Inferior parietal cortex (tissue), 1 donor: ENCODE measurements around the gene KRTAP10-2.
"Not testable (repeated sequence)": the region's sequence is repeated elsewhere in the genome, so short reads cannot be mapped to it uniquely, and the experiment has no call there.

ENCODE experiments used
- DNase-seq: peaks from one replicate; pipeline ENCODE4 v3.0.0-alpha.2; 2016; ENCODE audit errors: extremely low spot score

KRTAP10-2 gene, protein sequence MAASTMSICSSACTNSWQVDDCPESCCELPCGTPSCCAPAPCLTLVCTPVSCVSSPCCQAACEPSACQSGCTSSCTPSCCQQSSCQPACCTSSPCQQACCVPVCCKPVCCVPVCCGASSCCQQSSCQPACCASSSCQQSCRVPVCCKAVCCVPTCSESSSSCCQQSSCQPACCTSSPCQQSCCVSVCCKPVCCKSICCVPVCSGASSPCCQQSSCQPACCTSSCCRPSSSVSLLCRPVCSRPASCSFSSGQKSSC

DNA sequence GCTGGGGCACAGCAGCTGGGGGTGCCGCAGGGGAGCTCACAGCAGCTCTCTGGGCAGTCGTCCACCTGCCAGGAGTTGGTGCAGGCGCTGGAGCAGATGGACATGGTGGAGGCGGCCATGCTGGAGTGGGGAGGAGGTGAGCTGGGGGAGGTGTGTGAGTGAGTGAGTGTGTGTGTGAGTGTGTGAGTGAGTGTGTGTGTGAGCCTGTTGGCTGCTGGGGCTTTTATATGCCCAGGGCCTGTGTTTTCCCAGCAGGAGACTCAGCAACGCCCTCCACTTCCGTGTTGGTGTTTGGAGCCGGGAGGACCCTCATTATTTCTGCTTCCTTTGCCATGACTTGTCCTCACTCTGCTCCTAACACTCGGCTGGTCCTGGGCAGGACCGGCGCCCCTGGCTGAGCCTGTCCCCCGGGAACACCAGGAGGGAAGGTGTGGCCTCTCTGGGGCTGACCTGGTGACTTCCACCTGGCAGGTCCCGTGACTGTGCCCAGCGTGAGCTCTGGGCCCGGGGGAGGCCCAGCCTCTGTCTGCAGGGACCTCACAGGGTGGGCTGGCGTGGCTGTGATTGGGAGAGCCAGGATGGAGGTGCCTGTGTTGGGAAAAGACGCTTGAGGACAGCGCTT, at the start of gene KRTAP10-2:
Gene KRTAP10-2, minus strand, starts transcription at position 166 of the 622 bp plus-strand sequence. Its CDS starts 47 bp downstream, at position 119.
- no peak for DNase-seq

DNA sequence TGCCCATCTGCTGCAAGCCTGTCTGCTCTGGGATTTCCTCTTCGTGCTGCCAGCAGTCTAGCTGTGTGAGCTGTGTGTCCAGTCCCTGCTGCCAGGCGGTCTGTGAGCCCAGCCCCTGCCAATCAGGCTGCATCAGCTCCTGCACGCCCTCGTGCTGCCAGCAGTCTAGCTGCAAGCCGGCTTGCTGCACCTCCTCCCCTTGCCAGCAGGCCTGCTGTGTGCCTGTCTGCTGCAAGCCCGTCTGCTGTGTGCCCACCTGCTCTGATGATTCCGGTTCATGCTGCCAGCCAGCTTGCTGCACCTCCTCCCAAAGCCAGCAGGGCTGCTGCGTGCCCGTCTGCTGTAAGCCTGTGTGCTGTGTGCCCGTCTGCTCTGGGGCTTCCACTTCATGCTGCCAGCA, 49.8 kb upstream of the KRTAP10-2 start:
- not testable (repeated sequence) for DNase-seq

DNA sequence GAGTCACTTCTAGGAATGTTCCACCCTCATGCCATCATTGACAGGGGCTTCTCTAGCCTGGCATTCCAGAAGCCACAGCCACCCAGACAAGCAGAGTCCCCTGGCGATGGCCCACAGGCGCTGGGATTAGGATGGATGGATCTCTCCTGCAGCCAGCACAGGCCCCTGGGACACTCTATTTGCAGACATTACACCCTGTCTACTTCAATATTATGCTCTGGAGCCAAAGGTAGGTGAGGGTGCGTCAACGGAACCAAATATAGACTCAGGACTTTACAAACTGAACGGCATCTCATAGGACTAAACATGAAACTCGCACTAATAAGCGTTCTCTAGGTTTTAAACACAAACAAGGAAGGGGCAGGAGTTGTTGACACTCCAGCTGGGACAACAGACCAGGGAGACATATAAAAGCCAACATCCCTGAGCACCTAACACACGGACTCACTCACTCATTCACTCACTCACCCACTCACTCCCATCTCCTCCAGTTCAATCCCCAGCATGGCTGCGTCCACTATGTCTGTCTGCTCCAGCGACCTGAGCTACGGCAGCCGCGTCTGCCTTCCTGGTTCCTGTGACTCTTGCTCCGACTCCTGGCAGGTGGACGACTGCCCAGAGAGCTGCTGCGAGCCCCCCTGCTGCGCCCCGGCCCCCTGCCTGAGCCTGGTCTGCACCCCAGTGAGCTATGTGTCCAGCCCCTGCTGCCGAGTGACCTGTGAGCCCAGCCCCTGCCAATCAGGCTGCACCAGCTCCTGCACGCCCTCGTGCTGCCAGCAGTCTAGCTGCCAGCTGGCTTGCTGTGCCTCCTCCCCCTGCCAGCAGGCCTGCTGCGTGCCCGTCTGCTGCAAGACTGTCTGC, 49.0 kb upstream of the KRTAP10-2 start, which contains the start of gene KRTAP10-7:
Gene KRTAP10-7, plus strand, starts transcription at position 480 of the 861 bp plus-strand sequence. Its CDS starts 25 bp downstream, at position 505.
- DNase-seq, result not testable (repeated sequence)

DNA sequence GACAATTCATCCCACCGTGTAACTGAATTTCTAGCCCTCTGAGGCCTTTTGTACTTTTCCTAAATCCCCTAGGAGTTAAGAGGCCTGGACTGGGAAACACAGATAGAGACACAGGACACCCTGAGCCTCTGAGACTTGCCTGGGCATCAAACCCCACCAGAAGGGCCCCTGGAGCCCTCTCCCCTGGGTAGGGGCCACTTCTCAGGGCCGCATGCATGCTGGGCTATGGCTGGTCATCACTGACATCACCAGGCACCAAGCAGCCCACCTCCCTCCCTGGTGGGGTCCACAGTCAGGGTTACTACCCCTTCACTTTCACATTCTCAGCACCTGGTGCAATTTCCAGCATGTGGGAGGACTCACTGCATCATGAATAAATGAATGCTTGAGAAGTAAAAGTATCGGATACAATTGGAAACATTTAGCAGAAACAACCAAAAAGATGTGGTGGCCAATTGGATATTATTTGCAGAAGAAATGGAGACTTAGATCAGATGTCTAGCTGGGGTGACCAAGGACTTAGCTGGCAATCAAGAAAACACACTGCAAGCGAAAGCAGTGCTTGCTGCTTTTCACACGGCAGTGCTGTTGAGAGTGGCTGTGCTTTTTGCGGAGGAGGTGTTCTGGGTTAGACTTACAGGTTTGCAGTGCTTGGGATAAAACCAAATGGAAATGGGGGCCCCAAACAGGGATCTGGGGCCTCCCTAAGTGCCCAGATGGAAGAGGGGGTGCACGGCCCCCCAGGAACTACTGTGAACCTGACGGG, 48.1 kb upstream of the KRTAP10-2 start:
- no peak for DNase-seq

DNA sequence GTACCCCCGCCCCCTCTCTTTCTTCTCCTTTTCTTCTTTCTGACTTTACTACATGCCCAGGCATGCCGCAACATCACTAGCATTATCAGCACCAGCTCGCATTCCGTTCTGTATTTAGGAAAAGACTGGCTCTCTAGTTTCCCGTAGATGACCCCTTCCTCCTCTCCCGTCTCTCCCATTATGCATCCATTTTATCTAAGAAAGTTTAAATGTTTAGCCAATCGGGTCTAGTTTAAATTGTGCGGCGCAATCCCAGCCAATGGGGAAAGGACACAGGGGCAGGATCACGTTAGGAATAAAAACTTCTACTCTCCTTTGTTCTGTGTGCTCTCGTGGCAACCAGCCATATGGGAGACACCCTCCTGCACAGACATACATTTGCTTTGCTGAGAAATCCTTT, 46.8 kb upstream of the KRTAP10-2 start:
- DNase-seq, result no peak

DNA sequence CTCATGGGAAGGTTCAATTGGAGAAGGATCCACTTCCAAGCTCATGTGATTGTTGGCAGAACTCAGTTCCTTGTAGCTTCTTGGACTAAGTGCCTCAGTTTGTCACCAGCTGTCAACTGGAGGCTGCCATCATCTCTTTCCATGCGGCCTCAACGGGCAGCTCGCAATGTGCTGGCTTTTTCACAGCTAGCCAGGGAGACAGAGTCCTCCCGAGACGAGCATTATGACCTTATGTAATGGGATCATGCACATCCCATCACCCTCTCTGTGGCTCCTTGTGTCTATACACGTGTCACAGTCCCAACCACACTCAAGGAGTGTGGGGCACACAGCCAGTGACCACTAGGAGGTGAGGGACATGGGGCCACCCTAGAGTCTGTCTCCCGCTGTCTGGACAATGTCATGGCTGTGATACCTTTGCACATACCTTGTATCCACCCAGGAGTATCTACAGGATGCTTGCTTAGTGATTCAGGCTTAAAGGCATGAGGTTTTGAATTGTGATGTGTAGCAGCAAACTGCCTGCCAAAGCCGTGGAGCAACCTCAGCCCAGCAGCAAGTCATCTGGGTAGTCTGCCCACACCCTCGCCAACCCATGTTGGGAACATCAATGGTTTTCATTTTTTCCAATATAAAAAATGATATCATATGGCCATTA, 44.9 kb upstream of the KRTAP10-2 start:
- DNase-seq, result no peak

DNA sequence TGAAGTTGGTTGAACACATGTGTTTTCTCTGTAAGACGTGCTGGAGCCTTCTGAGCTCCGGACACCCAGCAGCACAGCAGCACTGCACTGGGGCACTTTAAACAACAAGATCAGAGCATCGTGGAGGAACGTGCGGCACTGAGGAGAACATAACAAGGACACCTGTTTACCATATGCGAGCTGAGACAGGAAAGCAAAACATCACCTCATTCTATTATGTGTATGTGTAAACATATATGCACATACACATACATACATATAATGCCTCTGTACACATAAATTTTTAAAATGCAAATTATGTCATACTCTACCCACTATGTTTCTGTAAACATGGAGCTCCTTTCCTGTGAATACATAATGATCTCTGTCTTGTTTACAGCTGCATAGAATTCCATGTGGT, 44.2 kb upstream of the KRTAP10-2 start:
- no peak for DNase-seq

DNA sequence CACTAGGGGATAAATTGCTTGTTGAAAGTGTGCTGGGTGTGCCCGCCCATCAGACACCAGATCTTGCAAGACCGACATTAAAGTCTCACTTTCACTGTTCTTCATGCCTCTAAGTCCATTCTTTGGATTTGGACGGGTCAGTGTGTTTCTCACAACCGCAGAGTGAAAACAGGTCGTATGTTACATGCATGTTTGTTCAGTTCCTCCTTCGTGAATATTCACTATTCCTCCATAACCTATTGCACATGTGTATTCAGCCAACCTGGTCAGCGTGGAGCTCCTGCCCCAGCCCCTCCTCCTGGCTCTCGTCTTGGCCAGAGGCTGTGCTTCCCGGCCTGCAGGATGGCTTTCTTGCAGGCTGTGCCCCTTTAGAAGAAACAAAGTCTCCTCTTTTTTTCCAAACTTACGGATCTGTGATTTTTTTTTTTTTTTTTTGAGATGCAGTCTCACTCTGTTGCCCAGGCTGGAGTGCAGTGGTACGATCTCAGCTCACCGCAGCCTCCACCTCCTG, 43.2 kb upstream of the KRTAP10-2 start:
- no peak for DNase-seq

DNA sequence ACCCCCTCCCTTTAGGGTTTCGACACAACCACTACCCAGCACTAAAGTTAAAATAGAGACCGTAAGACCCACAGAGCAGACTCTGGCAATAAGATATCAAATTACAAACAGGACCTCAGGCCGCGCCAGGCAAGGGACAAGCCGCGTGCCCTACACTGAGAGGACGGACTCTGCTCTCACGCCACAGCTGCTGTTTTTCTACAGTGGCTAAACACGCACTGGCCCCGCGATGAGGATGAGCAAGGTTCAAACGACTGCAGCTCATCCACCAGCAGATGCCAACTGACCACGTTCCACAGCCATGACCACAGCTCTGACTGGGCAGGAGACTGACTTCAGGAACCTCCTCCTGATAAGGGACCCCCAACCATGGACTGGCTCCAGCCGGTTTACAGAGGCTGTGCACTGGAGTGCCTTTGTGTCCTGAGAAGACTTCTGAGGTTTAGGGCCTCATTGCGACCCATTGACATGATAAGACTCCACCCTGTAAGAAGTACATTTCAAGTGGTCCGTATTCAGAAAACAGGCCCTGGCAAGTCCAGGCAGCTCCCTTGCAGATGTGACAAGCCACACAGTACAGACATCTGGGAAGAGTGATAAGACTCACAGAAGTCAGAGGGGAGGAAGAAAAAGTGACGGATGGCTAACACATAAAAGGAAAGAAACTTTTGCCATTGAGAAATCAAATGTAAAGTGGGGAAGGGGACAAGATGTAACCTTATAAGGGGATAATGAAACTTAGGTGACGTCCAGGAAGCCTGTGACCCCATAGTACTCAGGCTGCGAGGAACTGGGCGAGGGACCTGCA, 42.5 kb upstream of the KRTAP10-2 start:
- peak; percentile 27 for DNase-seq

DNA sequence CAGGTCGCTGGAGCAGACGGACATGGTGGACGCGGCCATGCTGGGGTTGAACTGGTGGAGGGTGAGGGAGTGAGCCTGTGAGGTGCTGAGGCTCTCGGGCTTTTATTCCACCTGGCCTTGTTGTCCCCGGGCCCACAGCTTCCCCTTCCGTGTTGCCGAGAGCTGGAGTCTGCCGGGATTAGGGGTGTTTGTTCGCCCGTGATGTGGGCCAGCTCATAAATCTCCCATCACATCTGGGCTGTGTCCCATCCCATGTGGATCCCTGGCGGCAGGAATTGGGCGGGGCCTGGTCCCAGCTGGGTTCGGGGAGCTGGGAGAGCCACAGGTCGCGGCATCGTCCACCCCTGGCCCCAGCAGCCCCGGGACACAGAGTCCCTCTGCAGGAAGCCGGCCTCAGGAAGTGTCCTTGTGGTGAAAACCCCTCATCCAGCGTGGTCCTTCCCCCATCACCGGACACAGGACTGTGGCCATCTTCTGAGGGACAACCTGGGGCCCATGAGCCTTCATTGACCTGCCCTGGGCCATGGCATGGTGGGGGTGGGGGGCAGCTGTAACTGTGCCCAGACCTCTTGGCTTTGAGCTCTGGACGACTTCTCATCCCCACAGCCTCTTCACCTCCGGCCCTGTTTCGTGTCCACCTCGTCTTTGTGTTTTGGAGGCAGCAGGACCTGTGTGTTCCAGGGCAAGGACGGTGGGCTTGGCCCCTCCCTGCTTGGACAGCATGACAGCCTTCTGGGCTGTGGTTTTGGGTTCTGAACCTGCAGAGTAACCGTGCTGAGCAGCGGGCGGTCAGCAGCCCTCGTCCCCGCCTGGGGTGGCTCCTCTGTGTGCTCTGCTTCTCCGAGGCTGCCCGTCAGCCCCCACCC, 41.4 kb upstream of the KRTAP10-2 start, which contains the start of gene KRTAP10-6:
Gene KRTAP10-6, minus strand, starts transcription at position 60 of the 866 bp plus-strand sequence. Its CDS starts 21 bp downstream, at position 39.
- DNase-seq, result no peak

DNA sequence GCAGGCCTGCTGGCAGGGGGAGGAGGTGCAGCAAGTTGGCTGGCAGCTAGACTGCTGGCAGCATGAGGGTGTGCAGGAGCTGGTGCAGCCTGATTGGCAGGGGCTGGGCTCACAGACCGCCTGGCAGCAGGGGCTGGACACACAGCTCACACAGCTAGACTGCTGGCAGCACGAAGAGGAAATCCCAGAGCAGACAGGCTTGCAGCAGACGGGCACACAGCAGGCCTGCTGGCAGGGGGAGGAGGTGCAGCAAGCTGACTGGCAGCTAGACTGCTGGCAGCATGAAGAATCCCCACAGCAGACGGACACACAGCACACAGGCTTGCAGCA, 40.5 kb upstream of the KRTAP10-2 start:
- not testable (repeated sequence) for DNase-seq

DNA sequence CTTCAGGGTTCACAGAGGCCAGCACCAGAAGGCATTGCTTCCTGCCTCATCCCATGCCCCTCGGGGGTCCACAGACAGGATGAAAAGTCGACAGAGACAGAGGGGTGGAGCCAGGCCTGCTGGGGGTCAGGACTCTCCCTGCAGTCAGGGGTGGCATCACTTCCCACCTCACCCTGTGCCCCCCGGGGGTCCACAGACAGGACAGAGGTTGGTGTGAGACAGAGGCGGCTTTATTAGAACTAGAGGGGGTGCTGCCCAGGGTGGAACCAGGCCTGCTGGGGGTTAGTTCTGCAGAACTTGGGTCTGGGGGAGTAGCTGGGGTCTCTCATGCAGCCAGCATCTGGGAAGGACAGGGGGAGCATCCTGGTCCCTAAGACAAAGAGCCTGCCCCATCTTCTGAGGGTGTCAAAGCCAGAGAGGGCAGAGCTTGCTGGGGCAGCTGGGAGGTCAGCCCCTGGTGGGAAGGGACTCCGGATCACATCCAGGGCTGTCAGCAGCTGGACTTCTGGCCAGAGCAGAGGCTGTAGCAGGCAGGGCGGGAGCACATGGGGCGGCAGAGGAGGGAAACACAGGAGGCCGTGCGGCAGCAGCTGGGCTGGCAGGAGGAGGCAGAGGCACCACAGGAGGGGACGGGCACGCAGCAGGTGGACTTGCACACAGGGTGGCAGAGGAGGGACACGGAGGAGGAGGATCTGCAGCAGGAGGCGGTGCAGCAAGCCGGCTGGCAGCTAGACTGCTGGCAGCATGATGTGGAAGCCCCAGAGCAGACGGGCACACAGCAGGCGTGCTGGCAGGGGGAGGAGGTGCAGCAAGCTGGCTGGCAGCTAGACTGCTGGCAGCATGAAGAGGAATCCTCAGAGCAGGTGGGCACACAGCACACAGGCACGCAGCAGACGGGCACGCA, 39.8 kb upstream of the KRTAP10-2 start:
- DNase-seq, result not testable (repeated sequence)

DNA sequence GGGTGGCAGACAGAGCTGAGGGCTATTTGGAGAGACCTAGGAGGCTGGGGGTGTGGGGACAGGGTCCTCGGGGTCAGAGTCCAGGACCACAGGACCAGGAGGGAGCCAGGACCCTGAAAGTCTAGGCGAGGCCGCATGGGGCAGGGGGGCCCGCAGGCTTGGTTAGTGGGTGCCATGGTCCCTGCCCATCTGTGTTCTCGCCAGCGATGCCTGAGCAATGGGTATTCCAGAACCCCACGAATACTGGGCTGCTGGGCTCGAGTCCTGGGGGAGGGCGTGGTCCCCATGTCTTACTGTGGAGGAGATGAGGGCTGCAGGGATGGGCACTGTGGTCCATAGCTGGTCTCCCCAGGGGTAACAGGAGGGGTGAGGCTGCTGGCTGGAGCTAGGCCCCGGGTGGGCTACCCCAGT, 39.0 kb upstream of the KRTAP10-2 start:
- no peak for DNase-seq

DNA sequence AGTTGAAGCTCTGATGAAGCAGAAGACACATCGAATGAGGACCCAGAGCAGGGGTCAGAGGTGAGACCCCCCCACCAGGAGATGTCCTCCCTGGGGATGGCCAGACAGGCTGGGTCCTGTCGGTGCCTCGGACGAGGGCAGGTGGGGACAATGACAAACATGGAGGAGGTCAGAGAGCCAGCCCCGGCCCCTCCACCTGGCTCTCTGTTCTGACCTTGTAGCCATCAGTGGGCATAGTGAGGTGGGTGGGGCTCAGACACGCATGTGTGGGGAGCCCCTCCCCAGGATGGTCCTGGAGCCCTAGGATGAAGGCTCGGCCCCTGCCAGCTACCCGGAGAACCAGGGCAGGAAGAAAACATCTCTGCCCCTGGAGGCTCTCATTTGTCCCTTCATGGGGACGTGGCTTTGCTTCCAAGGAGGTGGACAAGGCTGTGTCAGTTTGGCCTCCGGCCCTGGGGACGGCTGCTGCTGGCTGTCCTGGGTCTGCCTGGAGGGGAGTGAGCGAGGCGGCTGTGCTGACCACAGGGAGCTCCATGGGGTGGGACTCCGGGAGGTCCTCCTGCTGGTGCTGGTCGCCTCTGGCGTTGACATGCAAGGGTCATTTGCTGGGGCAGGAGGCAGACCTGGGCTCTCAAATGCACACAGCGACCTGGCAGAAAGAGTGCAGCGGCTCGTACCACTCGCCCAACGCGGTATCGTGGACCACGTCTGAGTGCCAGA, 38.4 kb upstream of the KRTAP10-2 start:
- no peak for DNase-seq

DNA sequence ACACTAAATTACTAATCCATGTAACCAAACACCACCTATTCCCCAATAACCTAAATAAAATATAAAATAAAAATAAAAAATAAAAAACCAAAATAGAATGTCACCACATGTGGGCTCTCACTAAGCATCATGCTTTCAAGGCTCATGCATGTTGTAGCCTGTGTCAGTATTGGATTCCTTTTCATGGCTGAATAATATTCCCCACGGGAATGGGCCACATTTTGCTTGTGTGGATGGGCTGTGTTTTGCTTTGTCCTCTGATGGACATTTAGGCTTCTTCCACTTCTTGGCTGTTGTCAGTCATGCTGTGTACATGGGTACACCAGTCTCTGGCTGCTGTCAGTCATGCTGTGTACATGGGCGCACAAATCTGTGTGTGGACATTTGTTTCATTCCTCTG, 37.8 kb upstream of the KRTAP10-2 start:
- DNase-seq, result no peak

DNA sequence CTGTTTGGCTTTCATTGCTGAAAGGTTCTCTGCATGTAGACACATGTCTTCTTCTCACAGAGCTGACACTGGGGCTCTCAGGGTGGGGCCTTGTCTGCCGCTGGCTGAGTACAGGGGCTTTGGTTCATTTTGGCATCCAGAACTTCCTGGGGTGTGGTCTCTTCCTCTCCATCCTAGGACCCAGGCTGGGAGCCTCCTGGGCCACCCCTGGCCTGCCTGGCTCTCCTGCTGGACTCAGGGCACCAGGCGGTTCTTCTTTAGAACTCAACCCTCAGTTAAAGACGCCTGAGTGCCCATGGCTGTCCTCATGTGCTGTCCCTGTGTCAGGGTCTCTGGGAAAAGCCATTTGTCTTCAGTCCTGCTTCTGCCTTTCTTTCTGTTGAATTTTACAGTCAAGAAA, 34.6 kb upstream of the KRTAP10-2 start:
- no peak for DNase-seq

DNA sequence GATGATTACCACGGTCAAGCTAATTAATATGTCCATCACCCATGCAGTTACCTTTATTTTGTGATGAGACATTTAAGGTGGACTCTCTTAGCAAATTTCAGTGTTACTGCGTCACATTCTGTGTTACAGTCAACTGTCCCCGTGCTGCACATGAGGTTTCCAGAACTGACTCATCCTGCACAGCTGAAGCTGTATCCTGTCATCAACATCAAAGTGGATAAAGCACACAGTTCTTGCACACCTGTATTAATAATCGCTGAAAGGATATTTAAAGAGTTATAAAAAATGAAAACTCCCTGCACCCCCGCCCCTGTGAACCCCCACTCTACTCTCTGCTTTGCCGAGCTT, 32.5 kb upstream of the KRTAP10-2 start:
- DNase-seq, result no peak
